Neural cell (in vitro differentiated cells): ENCODE data around the gene ATG7. TPM values are rescaled to one million over a fixed set of nuclear protein-coding genes. Genes with fewer than 3 reads are reported as not detected.

Experiments used
- H2AFZ ChIP-seq: fragments of 200-600, 300-800 bp; sonication (generic), shearing (Covaris generic); 2 replicates; pipeline ENCODE4 v1.6.0; 2014; ENCODE audit warnings: low read depth, mild to moderate bottlenecking, antibody characterized with exemption, low read length, moderate library complexity
- H3F3A ChIP-seq: fragments of 200-600 bp; shearing (Covaris generic); 2 replicates; pipeline ENCODE4 v1.6.1; 2016; ENCODE audit warnings: mild to moderate bottlenecking, moderate library complexity, mixed read lengths, antibody characterized with exemption, low read length; ENCODE audit not compliant: insufficient read depth, poor library complexity, severe bottlenecking
- H3K27ac ChIP-seq: fragments of 200-600, 300-800 bp; sonication (generic), shearing (Covaris generic); 2 replicates; pipeline ENCODE4 v1.5.1; 2014; ENCODE audit warnings: mild to moderate bottlenecking, low read length, moderate library complexity
- H3K27me3 ChIP-seq: fragments of 300-800, 200-600 bp; sonication (generic), shearing (Covaris generic); 2 replicates; pipeline ENCODE4 v1.6.0; 2014; ENCODE audit warnings: mild to moderate bottlenecking, low read depth, low read length, moderate library complexity; ENCODE audit not compliant: insufficient read depth
- H3K36me3 ChIP-seq: fragments of 300-800, 200-600 bp; sonication (generic), shearing (Covaris generic); 2 replicates; pipeline ENCODE4 v1.5.1; 2014; ENCODE audit warnings: mild to moderate bottlenecking, antibody characterized with exemption, low read length, moderate library complexity; ENCODE audit not compliant: insufficient read depth
- H3K4me2 ChIP-seq: fragments of 300-800, 200-600 bp; sonication (generic), shearing (Covaris generic); 2 replicates; pipeline ENCODE4 v1.6.0; 2014; ENCODE audit warnings: mild to moderate bottlenecking, low read length
- H3K4me3 ChIP-seq: fragments of 300-800, 200-600 bp; sonication (generic), shearing (Covaris generic); 2 replicates; pipeline ENCODE4 v1.5.1; 2014; ENCODE audit warnings: mild to moderate bottlenecking, low read length, moderate library complexity
- H3K79me2 ChIP-seq: fragments of 200-600 bp; shearing (Covaris generic); replicated peaks from 2 replicates; pipeline ENCODE4 v1.6.0; 2014; ENCODE audit warnings: mild to moderate bottlenecking, low read length, moderate library complexity; ENCODE audit not compliant: insufficient read depth
- H3K9ac ChIP-seq: fragments of 300-800, 200-600 bp; sonication (generic), shearing (Covaris generic); 2 replicates; pipeline ENCODE4 v1.6.1; 2016; ENCODE audit warnings: mild to moderate bottlenecking, low read length, mixed read lengths
- H3K9me2 ChIP-seq: fragments of 200-600 bp; shearing (Covaris generic); 2 replicates; pipeline ENCODE4 v1.6.1; 2016; ENCODE audit warnings: mild to moderate bottlenecking, low read length, mixed read lengths; ENCODE audit not compliant: insufficient read depth
- H3K9me3 ChIP-seq: fragments of 200-600, 300-800 bp; sonication (generic), shearing (Covaris generic); 2 replicates; pipeline ENCODE4 v1.6.1; 2016; ENCODE audit warnings: mild to moderate bottlenecking, mixed run types, low read length, moderate library complexity, mixed read lengths
- H4K20me1 ChIP-seq: fragments of 200-600 bp; shearing (Covaris generic); 2 replicates; pipeline ENCODE4 v1.6.1; 2016; ENCODE audit warnings: mild to moderate bottlenecking, mixed run types; ENCODE audit not compliant: insufficient read depth
- EP300 ChIP-seq: fragments of 450-650 bp; conservative IDR thresholded peaks from 2 replicates; pipeline ENCODE4 v1.6.1; 2014; ENCODE audit warnings: antibody characterized with exemption, mild to moderate bottlenecking, moderate library complexity; ENCODE audit not compliant: poor library complexity, severe bottlenecking
- EZH2 ChIP-seq: fragments of 200-600, 300-800 bp; shearing (Covaris generic), sonication (generic); IDR thresholded peaks from 2 replicates; pipeline ENCODE4 v1.6.1; 2014; ENCODE audit warnings: antibody characterized with exemption, low read length, borderline replicate concordance, mild to moderate bottlenecking; ENCODE audit not compliant: insufficient read depth, poor library complexity, severe bottlenecking
- MXI1 ChIP-seq: fragments of 450-650 bp; conservative IDR thresholded peaks from 2 replicates; pipeline ENCODE4 v1.6.1; 2014; ENCODE audit warnings: antibody characterized with exemption, mild to moderate bottlenecking; ENCODE audit not compliant: poor library complexity, severe bottlenecking
- POLR2AphosphoS5 ChIP-seq: IDR thresholded peaks from 2 replicates; pipeline ENCODE4 v1.6.1; 2012
- RAD21 ChIP-seq: fragments of 450-650 bp; conservative IDR thresholded peaks from 2 replicates; pipeline ENCODE4 v1.6.1; 2014; ENCODE audit warnings: antibody characterized with exemption, mild to moderate bottlenecking, moderate library complexity
- SMC3 ChIP-seq: fragments of 450-650 bp; conservative IDR thresholded peaks from 2 replicates; pipeline ENCODE4 v1.6.1; 2014; ENCODE audit warnings: antibody characterized with exemption, mild to moderate bottlenecking, moderate library complexity; ENCODE audit not compliant: poor library complexity
- TAF1 ChIP-seq: IDR thresholded peaks from 2 replicates; pipeline ENCODE4 v1.6.1; 2012; ENCODE audit warnings: low read depth
- polyA plus RNA-seq: library from polyadenylated mRNA; depleted of rRNA; stranded (reverse); fragments of >200 nt; gene quantifications from 2 replicates; pipeline ENCODE4 v1.2.3, GENCODE V29; 2014
- TF ChIP-seq, protein P1 (sequence below): IDR thresholded peaks from 2 replicates; pipeline ENCODE4 v1.6.1; 2012; ENCODE audit warnings: borderline replicate concordance
- TF ChIP-seq, protein P2 (sequence below): fragments of 450-650 bp; IDR thresholded peaks from 2 replicates; pipeline ENCODE4 v1.5.1; 2014; ENCODE audit warnings: antibody characterized with exemption, mild to moderate bottlenecking, moderate library complexity; ENCODE audit not compliant: poor library complexity, severe bottlenecking

Gene ATG7
- polyA plus RNA-seq, 1 donor from 2014 or later: 28.8 TPM

DNA sequence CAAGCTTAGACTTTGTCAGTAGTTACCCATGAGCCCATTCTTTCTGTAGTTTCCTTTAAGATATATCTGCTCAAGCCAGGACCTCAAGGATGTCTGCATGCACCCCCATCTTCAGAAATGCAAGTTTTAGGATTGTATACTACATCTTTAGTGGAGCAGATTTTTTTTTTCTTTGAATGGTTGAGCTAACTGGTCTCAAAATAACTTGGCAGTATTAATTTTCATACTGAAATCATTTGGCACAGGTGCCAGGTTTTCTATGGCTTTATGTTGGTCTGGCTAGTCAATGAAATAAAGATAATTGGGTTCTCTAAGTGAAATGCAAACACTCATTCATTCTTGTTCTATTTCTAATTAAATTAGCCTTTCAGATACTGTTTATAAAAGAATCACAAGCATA is 108.9 kb downstream of the ATG7 start:
- no peak for TF ChIP-seq MXI1
- no peaks in the 10 kb centered on the region for H3K9me3 ChIP-seq
- no peaks in the 10 kb centered on the region for H3F3A ChIP-seq
- H2AFZ ChIP-seq: no peak overlapping the region
- no peaks in the 10 kb centered on the region for H3K36me3 ChIP-seq
- H3K27ac ChIP-seq: no peak overlapping the region
- no peaks in the 10 kb centered on the region for H3K9me2 ChIP-seq
- H3K4me3 ChIP-seq: no peak overlapping the region
- H3K27me3 ChIP-seq: no peaks in the 10 kb centered on the region
- H3K79me2 ChIP-seq: no peaks in the 10 kb centered on the region
- no peaks in the 10 kb centered on the region for H4K20me1 ChIP-seq
- no peak overlapping the region for H3K9ac ChIP-seq
- no peak overlapping the region for H3K4me2 ChIP-seq

DNA sequence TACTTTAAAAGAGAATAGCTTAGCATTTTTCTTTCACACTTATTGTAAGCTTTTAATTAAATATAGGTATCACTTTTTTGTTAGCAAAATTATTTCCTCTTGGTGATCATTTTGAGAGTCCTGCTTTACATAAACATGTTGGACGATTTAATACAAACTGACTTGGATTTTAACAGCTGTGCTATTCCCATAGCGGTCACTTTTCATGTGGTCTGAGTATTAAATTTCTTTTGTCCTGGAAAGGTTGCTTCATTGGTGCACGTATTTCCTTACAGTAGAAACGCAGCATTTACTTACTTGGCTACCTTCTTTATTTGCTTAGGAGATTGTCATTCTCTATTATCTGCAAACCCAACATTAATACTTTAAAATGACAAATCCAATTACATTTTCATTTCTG is 109.4 kb downstream of the ATG7 start:
- H4K20me1 ChIP-seq: no peaks in the 10 kb centered on the region
- no peak overlapping the region for H3K4me2 ChIP-seq
- H3K27me3 ChIP-seq: no peaks in the 10 kb centered on the region
- H2AFZ ChIP-seq: no peak overlapping the region
- H3K9ac ChIP-seq: no peak overlapping the region
- H3K36me3 ChIP-seq: no peaks in the 10 kb centered on the region
- no peaks in the 10 kb centered on the region for H3K79me2 ChIP-seq
- H3K9me2 ChIP-seq: no peaks in the 10 kb centered on the region
- H3K27ac ChIP-seq: no peak overlapping the region
- H3F3A ChIP-seq: no peaks in the 10 kb centered on the region
- no peak overlapping the region for H3K4me3 ChIP-seq
- H3K9me3 ChIP-seq: no peaks in the 10 kb centered on the region
- TF ChIP-seq EZH2 (no peak), EP300 (no peak), TAF1 (no peak), MXI1 (no peak), POLR2AphosphoS5 (no peak), SMC3 (no peak), RAD21 (no peak)
- TF ChIP-seq, protein P1, sequence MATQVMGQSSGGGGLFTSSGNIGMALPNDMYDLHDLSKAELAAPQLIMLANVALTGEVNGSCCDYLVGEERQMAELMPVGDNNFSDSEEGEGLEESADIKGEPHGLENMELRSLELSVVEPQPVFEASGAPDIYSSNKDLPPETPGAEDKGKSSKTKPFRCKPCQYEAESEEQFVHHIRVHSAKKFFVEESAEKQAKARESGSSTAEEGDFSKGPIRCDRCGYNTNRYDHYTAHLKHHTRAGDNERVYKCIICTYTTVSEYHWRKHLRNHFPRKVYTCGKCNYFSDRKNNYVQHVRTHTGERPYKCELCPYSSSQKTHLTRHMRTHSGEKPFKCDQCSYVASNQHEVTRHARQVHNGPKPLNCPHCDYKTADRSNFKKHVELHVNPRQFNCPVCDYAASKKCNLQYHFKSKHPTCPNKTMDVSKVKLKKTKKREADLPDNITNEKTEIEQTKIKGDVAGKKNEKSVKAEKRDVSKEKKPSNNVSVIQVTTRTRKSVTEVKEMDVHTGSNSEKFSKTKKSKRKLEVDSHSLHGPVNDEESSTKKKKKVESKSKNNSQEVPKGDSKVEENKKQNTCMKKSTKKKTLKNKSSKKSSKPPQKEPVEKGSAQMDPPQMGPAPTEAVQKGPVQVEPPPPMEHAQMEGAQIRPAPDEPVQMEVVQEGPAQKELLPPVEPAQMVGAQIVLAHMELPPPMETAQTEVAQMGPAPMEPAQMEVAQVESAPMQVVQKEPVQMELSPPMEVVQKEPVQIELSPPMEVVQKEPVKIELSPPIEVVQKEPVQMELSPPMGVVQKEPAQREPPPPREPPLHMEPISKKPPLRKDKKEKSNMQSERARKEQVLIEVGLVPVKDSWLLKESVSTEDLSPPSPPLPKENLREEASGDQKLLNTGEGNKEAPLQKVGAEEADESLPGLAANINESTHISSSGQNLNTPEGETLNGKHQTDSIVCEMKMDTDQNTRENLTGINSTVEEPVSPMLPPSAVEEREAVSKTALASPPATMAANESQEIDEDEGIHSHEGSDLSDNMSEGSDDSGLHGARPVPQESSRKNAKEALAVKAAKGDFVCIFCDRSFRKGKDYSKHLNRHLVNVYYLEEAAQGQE: no peak
- TF ChIP-seq, protein P2, sequence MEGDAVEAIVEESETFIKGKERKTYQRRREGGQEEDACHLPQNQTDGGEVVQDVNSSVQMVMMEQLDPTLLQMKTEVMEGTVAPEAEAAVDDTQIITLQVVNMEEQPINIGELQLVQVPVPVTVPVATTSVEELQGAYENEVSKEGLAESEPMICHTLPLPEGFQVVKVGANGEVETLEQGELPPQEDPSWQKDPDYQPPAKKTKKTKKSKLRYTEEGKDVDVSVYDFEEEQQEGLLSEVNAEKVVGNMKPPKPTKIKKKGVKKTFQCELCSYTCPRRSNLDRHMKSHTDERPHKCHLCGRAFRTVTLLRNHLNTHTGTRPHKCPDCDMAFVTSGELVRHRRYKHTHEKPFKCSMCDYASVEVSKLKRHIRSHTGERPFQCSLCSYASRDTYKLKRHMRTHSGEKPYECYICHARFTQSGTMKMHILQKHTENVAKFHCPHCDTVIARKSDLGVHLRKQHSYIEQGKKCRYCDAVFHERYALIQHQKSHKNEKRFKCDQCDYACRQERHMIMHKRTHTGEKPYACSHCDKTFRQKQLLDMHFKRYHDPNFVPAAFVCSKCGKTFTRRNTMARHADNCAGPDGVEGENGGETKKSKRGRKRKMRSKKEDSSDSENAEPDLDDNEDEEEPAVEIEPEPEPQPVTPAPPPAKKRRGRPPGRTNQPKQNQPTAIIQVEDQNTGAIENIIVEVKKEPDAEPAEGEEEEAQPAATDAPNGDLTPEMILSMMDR: no peak
